NCI-H82 treated with DMSO at 0.1 percent for 48 hours (cell line): ENCODE results near the gene MITF.

Experiments
- DNase-seq: peaks from one replicate; lab custom pipeline; 2025; ENCODE audit not compliant: unreplicated experiment; lab: John Stamatoyannopoulos, UW

The MITF gene

GRCh38 chr3:69944931-69945493 is 205.7 kb downstream of the MITF start:
- DNase-seq, result no peak

GRCh38 chr3:69948246-69948862 is 209.1 kb downstream of the MITF start:
- peak; percentile 31 for DNase-seq

- no peak for DNase-seq
Observed at GRCh38 chr3:69951616-69952015, 212.4 kb downstream of the MITF start.

- DNase-seq, result no peak
Observed at GRCh38 chr3:69959581-69959980, 220.3 kb downstream of the MITF start.

- no peak for DNase-seq
Observed at GRCh38 chr3:69961706-69962439, 222.6 kb downstream of the MITF start.

- no peak for DNase-seq
Observed at GRCh38 chr3:69963643-69964042, 224.4 kb downstream of the MITF start.

- DNase-seq, result no peak
Observed at GRCh38 chr3:69967156-69967555, 227.9 kb downstream of the MITF start.

- DNase-seq, result no peak
Observed at GRCh38 chr3:69970827-69971226, 231.6 kb downstream of the MITF start.

GRCh38 chr3:69972672-69973071 is 233.4 kb downstream of the MITF start:
- no peak for DNase-seq

GRCh38 chr3:69976021-69976420 is 236.8 kb downstream of the MITF start:
- DNase-seq, result no peak

- DNase-seq, result no peak
Observed at GRCh38 chr3:69983546-69984265, 244.4 kb downstream of the MITF start.

GRCh38 chr3:69985266-69985665 is 246.0 kb downstream of the MITF start:
- DNase-seq, result no peak

- no peak for DNase-seq
Observed at GRCh38 chr3:69986419-69986818, 247.2 kb downstream of the MITF start.

- DNase-seq, result no peak
Observed at GRCh38 chr3:69987833-69988232, 248.6 kb downstream of the MITF start.

- no peak for DNase-seq
Observed at GRCh38 chr3:69993757-69994156, 254.5 kb downstream of the MITF start.

- DNase-seq, result no peak
Observed at GRCh38 chr3:69994919-69995318, 255.7 kb downstream of the MITF start.

- no peak for DNase-seq
Observed at GRCh38 chr3:69997631-69998307, 258.5 kb downstream of the MITF start.

GRCh38 chr3:69998759-69999139 is 259.5 kb downstream of the MITF start:
- DNase-seq, result no peak

- no peak for DNase-seq
Observed at GRCh38 chr3:69999140-70000027, 260.1 kb downstream of the MITF start, which contains the start of gene SAMMSON. Gene SAMMSON (plus strand): TSS chr3:69999733.

GRCh38 chr3:70000028-70000410 is 260.8 kb downstream of the MITF start:
- DNase-seq, result no peak
